Cardiac fibroblast (primary cell): ENCODE data around the gene CFAP61.
"Not testable (repeated sequence)": the region's sequence is repeated elsewhere in the genome, so short reads cannot be mapped to it uniquely, and the experiment has no call there.

Source experiments
- DNase-seq, 2 donors: peaks; one replicate each; pipeline versions ENCODE4 v3.0.0 to v3.0.0-alpha.2; 2010; ENCODE audit warnings: low read depth in 2 of 2
- H3K4me3 ChIP-seq, 2 donors: replicated peaks in 1 of 2; 1 replicate in 1 of 2; 2 replicates in 1 of 2; pipeline ENCODE4 v1.5.1; 2011; ENCODE audit warnings: low read depth in 2 of 2, low read length in 2 of 2, mild to moderate bottlenecking in 2 of 2, moderate library complexity in 1 of 2
- CTCF ChIP-seq: IDR thresholded peaks from one replicate; pipeline ENCODE4 v1.5.1; 2011; ENCODE audit warnings: low read depth, mild to moderate bottlenecking, low read length, inconsistent platforms

CFAP61 gene

DNA sequence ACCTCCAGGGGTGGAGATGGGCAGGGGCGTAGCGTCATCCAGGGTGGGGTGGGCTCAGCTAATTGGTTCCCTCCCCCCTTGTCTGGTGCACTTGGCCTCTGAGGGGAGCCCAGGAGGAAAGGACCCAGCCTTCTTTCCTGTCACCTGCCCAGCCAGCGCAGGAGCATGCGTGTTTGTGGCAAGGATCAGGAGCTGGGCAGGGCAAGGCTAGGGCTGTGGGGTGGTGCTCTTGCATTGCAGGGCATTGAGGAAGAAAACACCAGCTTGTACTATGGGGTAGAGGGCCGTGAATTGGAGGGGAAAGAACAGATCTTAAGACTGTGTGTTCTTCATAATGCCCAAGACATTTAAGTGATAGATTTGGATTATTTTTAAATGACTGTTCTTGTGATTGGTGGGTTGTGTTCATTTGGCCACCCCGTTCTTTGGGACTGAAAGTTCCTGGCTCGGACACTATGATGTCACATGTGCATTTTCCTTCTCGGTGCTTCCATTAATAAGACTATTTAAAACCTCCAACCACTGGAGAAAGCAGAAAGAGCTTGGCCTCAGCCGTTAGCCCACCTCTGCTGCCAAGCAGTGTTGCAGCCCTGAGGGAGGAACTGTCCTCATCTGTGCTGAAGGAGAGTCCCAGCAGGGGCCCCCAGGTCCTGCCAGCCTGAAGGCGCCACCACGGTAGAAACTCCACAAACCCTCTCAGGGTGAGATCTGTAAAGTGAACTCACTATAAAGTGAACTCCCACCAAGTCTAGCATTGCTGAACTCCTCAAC, 179.4 kb downstream of the CFAP61 start:
- TF ChIP-seq CTCF: no peak

DNA sequence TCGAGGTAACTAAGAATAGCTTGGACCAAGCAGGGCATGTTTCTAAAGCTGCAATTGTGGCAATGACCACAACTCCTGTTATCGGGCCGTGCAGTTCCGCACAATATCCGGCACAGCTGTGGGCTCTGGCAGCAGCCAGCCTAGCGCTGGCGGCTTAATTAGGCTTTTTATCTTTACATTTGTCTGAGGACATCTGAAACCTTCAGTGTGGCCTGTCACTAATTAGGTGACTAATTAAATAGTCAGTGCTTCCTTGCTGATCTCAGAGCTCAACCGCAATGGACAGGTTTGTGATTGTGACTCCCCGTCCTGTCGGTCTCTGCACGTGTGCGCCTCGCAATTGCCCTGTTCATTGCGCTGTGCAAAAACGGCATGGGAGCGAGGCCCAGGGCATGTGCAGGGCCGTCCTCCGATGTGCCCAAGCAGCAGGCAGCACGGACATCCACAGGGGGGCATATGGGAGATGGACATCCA, 180.7 kb downstream of the CFAP61 start:
- no peak overlapping the region for H3K4me3 ChIP-seq
- TF ChIP-seq CTCF: no peak
- no peak for DNase-seq

More for the DNA sequence above, 179.4 kb downstream of the CFAP61 start:
- no peak overlapping the region for H3K4me3 ChIP-seq
- DNase-seq: no peak

GRCh38 chr20:20235681-20236080, 183.3 kb downstream of the CFAP61 start:
- DNase-seq: no peak
- TF ChIP-seq CTCF: no peak
- no peak overlapping the region for H3K4me3 ChIP-seq

DNA sequence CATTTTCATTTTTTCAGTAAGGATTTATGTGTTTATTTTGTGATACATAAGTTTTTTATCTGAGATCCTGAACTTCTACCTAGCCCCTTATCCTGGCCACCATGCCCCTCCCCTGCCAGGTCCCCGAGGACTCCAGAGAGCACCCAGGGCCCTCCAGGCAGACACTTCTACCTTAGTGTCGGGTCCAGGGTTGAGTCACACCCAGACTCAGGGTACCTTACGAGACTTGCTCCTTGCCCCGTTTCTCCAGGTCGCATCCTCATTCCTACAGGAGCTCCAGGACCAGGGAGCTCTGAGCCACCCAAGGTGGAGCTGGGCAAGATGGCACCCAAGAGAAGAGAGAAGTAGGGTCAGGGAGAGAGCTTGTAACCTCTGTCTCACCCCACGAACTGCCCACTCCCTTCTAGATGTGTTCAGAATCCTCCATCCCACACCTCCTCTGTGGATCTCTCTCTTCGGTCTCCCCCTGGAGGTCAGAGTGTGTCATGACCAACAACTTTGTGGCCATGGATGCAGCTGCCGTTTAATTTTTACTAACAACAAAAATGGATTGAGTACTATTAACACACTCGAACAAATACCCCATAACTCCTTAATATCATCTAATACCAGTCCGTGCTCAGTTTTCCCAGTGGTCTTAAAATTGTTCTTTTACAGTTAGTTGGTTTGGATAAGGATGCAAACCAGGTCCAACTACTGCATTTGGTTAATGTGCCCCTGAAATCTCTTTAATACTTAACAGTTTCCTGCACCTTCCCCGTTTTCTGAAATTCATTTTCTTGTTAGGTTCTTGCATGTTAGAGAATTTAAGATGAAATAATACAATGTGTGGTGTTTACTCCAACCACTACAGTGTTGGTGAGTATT, 185.0 kb downstream of the CFAP61 start:
- H3K4me3 ChIP-seq: no peak overlapping the region
- peak; percentile 42 to 44 for DNase-seq
- TF ChIP-seq CTCF: peak; percentile 77

GRCh38 chr20:20241976-20242375, 189.6 kb downstream of the CFAP61 start:
- no peak overlapping the region for H3K4me3 ChIP-seq
- TF ChIP-seq CTCF: no peak
- DNase-seq: no peak

DNA sequence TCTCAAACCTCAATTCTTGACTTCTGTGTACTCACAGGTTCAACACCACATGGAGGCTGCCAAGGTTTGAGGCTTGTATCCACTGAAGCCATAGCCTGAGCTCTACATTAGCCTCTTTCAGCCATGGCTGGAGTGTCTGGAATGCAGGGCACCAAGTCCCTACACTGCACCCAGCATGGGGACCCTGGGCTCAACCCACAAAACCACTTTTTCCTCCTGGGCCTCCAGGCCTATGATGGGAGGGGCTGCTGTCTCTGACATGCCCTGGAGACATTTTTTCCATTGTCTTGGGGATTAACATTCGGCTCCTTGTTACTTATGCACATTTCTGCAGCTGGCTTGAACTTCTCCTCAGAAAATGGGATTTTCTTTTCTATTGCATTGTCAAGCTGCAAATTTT, 192.1 kb downstream of the CFAP61 start:
- not testable (repeated sequence) for DNase-seq

GRCh38 chr20:20246996-20247633, 194.8 kb downstream of the CFAP61 start:
- DNase-seq: no peak
- TF ChIP-seq CTCF: no peak
- no peak overlapping the region for H3K4me3 ChIP-seq

More for the DNA sequence above, 192.1 kb downstream of the CFAP61 start:
- not testable (repeated sequence) for H3K4me3 ChIP-seq
